Mucosa of descending colon (tissue), 3 donors: ENCODE data around the gene PAK3. TPM values are rescaled to one million over a fixed set of nuclear protein-coding genes. Genes with fewer than 3 reads are reported as not detected.

Experiments
- ATAC-seq: fragments of 200-7000 bp; cut with Tn5 transposase; one replicate; pipeline ENCODE4 v1.9.1; 2020; ENCODE audit warnings: mild to moderate bottlenecking, moderate library complexity
- DNase-seq, 3 donors: peaks; one replicate each; pipeline ENCODE4 v3.0.0-alpha.2; 2020
- H3K36me3 ChIP-seq: fragments of 200-600 bp; one replicate; pipeline ENCODE4 v1.8.0; 2021; ENCODE audit warnings: low read depth, mild to moderate bottlenecking
- H3K4me1 ChIP-seq: fragments of 200-600 bp; one replicate; pipeline ENCODE4 v1.8.0; 2021; ENCODE audit warnings: low read depth, mild to moderate bottlenecking
- H3K4me3 ChIP-seq: fragments of 200-600 bp; one replicate; pipeline ENCODE4 v1.8.0; 2021; ENCODE audit warnings: mild to moderate bottlenecking
- H3K9me3 ChIP-seq: fragments of 200-600 bp; one replicate; pipeline ENCODE4 v1.8.0; 2021; ENCODE audit warnings: mild to moderate bottlenecking
- intact Hi-C, 2 donors: fragments of 100-400 bp; cut with DNase I in 1 of 2; cut with micrococcal nuclease in 1 of 2; formaldehyde crosslinking; loops; one replicate each; pipeline versions ENCODE4 v1.11.0 to v1.11.1; 2022; cut with DNase I, micrococcal nuclease
- total RNA-seq, 3 donors: library from RNA; stranded (reverse); fragmentation: NEBNext Ultra II Directional in 2 of 3; extraction: Animal tissue kit (Norgen Biotek cat#: 25700) in 2 of 3; gene quantifications; one replicate each; pipeline versions ENCODE4 v1.2.1 to v1.2.4, GENCODE V29; 2021 to 2023
- TF ChIP-seq, protein P1 (sequence below): fragments of 200-600 bp; IDR thresholded peaks from one replicate; pipeline ENCODE4 v1.8.0; 2022; ENCODE audit warnings: antibody characterized with exemption, mild to moderate bottlenecking
- donor health status: DM: no; HTN: no; CAD: no; lungs with moderate emphysema.
- donor health status: DM: no; HTN: no; CAD: no.
- donor health status: DM: no; HTN: yes; CAD: no.

The PAK3 gene
- total RNA-seq, 3 donors from 2014 or later: 0.38 to 2.0 (median 1.1) TPM

DNA sequence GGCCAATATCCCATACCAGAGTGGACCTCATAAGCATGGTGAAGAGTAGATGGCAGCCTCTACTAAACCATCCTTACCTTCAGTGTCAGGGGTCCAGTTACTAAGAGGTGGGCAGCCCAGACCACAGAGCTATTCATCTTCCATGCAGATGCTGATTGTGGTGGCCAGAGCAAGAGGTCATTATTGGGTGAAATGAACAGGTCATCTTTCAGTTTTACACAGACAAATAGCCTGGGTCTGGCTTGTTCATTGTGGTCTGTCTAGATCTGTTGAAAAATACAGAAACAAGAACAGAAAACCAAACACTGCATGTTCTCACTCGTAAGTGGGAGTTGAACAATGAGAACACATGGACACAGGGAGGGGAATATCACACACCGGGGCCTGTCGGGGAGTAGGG is 71.3 kb downstream of the PAK3 start:
- no peak for DNase-seq
- Histone ChIP-seq H3K36me3 (no peaks in the 10 kb centered on the region), H3K4me3 (no peak overlapping the region), H3K9me3 (no peaks in the 10 kb centered on the region), H3K4me1 (no peaks in the 10 kb centered on the region)
- TF ChIP-seq, protein P1, sequence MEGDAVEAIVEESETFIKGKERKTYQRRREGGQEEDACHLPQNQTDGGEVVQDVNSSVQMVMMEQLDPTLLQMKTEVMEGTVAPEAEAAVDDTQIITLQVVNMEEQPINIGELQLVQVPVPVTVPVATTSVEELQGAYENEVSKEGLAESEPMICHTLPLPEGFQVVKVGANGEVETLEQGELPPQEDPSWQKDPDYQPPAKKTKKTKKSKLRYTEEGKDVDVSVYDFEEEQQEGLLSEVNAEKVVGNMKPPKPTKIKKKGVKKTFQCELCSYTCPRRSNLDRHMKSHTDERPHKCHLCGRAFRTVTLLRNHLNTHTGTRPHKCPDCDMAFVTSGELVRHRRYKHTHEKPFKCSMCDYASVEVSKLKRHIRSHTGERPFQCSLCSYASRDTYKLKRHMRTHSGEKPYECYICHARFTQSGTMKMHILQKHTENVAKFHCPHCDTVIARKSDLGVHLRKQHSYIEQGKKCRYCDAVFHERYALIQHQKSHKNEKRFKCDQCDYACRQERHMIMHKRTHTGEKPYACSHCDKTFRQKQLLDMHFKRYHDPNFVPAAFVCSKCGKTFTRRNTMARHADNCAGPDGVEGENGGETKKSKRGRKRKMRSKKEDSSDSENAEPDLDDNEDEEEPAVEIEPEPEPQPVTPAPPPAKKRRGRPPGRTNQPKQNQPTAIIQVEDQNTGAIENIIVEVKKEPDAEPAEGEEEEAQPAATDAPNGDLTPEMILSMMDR: no peak
- intact Hi-C loops: no loop called here
- no peak for ATAC-seq

DNA sequence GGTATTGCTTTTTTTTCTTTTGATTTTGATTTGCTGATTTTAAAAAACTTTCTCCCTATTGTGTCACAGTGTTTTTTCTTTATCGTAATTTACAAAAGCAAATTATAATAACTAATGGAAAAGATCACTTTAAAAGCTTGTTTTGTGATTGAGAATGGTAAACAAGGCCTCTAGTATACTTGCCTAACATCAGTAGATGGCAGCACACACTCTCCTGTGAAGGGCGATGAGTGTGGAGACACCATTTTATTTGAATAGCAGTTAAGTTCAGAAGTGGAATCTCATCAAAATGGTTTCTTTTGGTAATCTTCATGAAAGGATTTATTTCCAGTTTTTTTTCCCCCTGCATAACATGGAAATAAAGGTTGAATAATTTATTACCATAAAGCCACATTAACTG is 72.3 kb downstream of the PAK3 start:
- no peak for ATAC-seq
- no peak for DNase-seq
- no peaks in the 10 kb centered on the region for H3K4me1 ChIP-seq
- no peaks in the 10 kb centered on the region for H3K9me3 ChIP-seq
- intact Hi-C loops: no loop called here
- no peaks in the 10 kb centered on the region for H3K36me3 ChIP-seq
- TF ChIP-seq, protein P1: no peak
- no peak overlapping the region for H3K4me3 ChIP-seq

DNA sequence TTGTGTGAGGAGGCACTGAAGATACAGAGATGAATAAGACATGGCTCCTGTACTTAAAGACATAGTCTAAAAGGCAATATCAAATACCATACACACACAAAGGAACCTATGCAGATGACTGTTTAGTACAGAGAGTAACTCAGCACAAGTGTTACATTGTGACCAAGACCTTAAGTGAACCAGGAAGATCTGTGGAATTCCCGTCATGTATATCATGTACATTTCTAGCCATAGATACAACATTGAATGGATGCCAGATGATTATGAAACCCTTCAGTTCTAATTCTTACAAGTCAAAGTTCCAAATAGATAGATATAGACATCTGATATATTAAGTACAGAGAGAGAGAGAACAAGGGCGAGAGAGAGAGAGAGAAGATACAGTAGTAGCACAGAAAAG is 73.2 kb downstream of the PAK3 start:
- ATAC-seq: peak; percentile 33
- Histone ChIP-seq H3K36me3 (no peaks in the 10 kb centered on the region), H3K4me1 (no peaks in the 10 kb centered on the region), H3K4me3 (no peak overlapping the region), H3K9me3 (no peaks in the 10 kb centered on the region)
- intact Hi-C loops: no loop called here
- TF ChIP-seq, protein P1: no peak
- peak in 1 of 3 donors; percentile 2 for DNase-seq

DNA sequence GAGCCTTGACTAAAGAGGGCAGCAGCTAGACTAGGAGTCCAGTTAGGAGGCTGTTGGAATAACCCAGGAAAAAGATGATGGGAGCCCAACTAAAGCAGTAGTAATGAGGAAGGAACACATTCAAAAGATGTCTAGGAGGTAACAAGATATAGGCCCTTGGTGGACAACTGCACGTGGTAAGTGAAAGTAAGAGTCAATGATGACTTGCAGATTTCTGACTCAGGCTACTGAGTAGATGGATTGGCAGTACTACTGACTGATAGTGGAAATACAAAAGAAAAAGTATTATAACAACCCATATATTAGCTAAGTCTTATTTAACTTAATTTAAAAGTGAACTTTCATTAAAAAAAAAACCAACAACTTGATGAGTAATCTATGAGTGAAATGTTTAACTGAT is 74.0 kb downstream of the PAK3 start:
- TF ChIP-seq, protein P1: no peak
- intact Hi-C loops: no loop called here
- no peaks in the 10 kb centered on the region for H3K4me1 ChIP-seq
- no peak for DNase-seq
- H3K36me3 ChIP-seq: no peaks in the 10 kb centered on the region
- H3K4me3 ChIP-seq: no peak overlapping the region
- ATAC-seq: no peak
- no peaks in the 10 kb centered on the region for H3K9me3 ChIP-seq

DNA sequence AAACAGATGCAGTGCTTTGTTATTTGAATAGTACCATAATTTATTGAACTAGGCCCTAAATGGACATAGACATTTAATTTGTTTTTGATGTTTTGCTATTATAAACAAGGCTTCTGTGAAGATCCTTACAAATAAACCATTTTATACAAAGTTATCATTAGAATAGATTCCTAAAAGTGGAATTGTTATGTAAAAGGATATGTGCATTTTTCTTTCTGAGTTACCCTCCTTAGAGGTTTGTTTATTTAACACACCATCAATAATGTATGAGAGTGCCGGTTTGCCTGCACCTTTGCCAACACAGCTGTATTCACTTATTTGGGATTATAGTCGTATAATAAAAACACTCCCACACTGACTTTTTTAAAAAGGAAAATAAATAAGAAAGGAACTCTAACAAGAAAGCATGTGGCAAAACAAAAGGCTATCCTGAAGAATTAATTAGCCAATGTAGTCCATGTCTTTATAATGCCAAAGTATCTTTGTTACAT is 84.8 kb downstream of the PAK3 start:
- H3K9me3 ChIP-seq: no peaks in the 10 kb centered on the region
- H3K36me3 ChIP-seq: no peaks in the 10 kb centered on the region
- TF ChIP-seq, protein P1: no peak
- no peak overlapping the region for H3K4me3 ChIP-seq
- H3K4me1 ChIP-seq: no peaks in the 10 kb centered on the region
- DNase-seq: no peak
- intact Hi-C loops: no loop called here
- no peak for ATAC-seq

DNA sequence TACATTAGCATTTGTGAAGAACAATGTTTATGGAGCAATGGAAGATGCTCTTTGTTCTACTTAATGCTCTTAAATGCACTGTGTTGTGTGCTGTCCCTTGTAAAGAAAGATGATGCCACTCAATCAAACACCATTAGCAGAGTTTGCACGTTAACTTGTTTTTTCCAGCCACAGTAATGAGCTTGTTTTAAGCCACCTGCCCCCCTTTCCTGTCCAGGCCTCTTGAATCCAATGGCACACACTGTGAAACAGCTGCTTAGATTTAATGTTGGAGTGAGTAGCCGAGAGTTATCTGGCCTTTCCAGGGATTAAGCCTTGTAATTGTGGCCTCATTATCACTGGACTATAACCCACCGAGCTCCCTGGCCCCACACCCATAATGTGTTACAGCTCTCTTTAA is 86.0 kb downstream of the PAK3 start:
- ATAC-seq (no peak), DNase-seq (no peak)
- Histone ChIP-seq H3K9me3 (no peaks in the 10 kb centered on the region), H3K4me3 (no peak overlapping the region), H3K36me3 (no peaks in the 10 kb centered on the region), H3K4me1 (no peaks in the 10 kb centered on the region)
- TF ChIP-seq, protein P1: no peak
- intact Hi-C loops: no loop called here
